Subcutaneous adipose tissue (tissue), 4 donors: ENCODE results near the gene ANKRD11. TPM values are rescaled to one million over a fixed set of nuclear protein-coding genes. Genes with fewer than 3 reads are reported as not detected.

Experiments
- total RNA-seq, 4 donors: library from RNA; depleted of rRNA; stranded (reverse); fragments of >200 nt; gene quantifications; one replicate each; pipeline ENCODE4 v1.1.0, GENCODE V29; 2016
- TF ChIP-seq, protein P1 (sequence below): fragments of 450-650 bp; IDR thresholded peaks from one replicate; pipeline ENCODE4 v1.5.1; 2016; ENCODE audit warnings: low read depth, mild to moderate bottlenecking, control low read depth, antibody characterized with exemption, moderate library complexity

ANKRD11 gene
- total RNA-seq, 4 donors from 2014 or later: 56.1 to 190 (median 62.6) TPM

- TF ChIP-seq, protein P1, sequence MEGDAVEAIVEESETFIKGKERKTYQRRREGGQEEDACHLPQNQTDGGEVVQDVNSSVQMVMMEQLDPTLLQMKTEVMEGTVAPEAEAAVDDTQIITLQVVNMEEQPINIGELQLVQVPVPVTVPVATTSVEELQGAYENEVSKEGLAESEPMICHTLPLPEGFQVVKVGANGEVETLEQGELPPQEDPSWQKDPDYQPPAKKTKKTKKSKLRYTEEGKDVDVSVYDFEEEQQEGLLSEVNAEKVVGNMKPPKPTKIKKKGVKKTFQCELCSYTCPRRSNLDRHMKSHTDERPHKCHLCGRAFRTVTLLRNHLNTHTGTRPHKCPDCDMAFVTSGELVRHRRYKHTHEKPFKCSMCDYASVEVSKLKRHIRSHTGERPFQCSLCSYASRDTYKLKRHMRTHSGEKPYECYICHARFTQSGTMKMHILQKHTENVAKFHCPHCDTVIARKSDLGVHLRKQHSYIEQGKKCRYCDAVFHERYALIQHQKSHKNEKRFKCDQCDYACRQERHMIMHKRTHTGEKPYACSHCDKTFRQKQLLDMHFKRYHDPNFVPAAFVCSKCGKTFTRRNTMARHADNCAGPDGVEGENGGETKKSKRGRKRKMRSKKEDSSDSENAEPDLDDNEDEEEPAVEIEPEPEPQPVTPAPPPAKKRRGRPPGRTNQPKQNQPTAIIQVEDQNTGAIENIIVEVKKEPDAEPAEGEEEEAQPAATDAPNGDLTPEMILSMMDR: no peak
Measured at GRCh38 chr16:89364606-89365005, 125.8 kb downstream of the ANKRD11 start.

- TF ChIP-seq, protein P1: no peak
Measured at GRCh38 chr16:89363621-89364393, 126.6 kb downstream of the ANKRD11 start.

- TF ChIP-seq, protein P1: no peak
Measured at GRCh38 chr16:89361751-89362539, 128.4 kb downstream of the ANKRD11 start.

DNA sequence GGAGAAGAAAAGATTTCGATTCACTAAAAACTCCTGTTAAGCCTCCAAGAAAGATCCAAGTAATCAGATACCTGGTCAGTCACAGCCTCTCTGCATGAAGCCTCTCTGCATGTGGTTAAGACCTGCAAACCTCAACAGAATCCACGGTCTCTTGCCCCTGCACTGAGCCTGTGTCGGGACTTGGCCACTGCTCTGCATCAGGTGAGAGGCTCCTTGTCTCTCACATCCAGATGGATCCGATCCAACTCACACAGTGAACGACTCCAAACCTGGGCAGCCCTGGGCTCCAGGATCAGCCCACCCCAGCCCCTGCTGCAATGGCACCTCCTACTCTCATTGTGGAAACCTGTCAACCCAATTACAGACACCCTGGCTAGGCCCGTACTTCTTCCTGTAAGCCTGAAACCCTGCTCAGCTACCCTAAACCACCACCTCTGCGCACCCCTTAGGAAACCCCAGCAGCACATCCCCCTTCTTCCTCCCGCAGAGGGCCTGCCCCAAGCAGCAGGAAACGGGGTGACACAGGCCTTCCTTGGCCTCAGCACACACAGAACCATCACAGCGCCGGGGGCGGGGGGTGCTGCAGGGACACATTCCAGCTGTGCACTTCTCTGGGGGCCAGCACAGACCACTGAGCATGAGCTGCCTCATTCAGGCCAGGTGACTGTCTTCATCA, 129.5 kb downstream of the ANKRD11 start:
- TF ChIP-seq, protein P1: no peak

DNA sequence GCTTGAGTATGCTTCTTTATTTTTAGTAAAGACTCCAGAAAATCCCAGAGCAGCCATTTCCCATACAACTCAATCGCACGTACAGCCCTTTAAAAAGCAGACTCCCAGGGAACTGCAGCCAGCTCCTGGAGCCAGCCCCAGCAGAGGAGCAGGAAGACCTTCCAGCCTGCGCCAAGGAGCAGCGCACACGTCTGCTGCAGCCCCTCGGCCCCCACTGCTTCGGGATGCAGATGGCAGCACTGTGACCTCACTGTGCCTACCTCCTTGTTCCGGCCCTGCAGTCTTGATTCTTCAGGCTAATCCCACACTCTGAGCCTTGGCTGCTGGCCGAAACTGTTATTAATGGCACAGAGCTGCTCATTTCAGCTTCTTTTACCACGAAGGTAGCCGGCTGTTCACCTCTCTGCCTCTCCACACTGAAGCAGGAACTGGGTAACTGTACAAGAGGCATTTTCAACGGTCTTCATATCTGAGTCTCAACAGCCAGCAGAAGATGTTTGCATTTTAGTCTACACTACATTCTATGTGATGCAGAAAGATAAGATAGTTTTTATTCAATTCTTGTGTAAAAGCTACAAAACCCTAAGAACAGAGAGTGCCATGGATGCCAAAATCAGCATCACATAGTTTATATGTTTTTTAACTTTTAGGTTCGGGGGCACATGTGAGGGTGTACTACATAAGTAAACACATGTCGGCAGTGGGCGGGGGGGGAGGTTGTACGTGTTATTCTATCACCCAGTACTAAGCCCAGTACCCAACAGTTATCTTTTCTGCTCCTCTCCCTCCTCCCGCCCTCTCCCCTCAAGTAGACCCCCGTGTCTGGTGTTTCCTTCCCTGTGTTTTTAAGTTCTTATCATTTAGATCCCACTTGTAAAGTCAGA, 130.9 kb downstream of the ANKRD11 start:
- TF ChIP-seq, protein P1: no peak

GRCh38 chr16:89358030-89359005, 132.0 kb downstream of the ANKRD11 start:
- TF ChIP-seq, protein P1: no peak
